HG03521 (cell line): ENCODE measurements around the gene C20orf144.
"Not testable (repeated sequence)": the region's sequence is repeated elsewhere in the genome, so short reads cannot be mapped to it uniquely, and the experiment has no call there.

ENCODE experiments used
- ATAC-seq: cut with Tn5 transposase; IDR thresholded peaks from one replicate; pipeline ENCODE4 v1.9.1; 2021; ENCODE audit warnings: mild to moderate bottlenecking, moderate library complexity; ENCODE audit not compliant: unreplicated experiment

Gene C20orf144

DNA sequence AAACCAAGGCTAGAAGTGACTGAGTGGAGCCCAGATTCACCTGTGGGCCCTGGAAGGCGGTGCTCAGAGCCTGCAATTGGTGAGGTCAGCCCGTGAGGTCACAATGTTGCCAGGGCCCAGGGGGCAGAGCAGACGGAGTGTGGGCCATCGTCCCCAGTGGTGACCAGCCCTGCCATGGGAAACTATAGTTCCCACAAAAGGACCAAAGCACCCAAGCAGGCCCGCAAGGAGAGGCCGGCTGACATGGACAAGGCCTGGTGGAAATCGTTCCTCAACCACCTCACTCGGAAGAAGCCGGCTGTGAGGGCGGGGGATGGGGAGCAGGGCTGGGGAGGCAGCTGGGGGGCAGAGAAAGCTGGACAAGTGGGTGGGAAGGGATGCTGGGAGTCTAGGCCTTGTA is at the start of gene C20orf144:
Gene C20orf144 (plus strand): TSS at position 156 of the 400 bp plus-strand sequence. CDS start 19 bp downstream, at position 175.
- no peak for ATAC-seq

DNA sequence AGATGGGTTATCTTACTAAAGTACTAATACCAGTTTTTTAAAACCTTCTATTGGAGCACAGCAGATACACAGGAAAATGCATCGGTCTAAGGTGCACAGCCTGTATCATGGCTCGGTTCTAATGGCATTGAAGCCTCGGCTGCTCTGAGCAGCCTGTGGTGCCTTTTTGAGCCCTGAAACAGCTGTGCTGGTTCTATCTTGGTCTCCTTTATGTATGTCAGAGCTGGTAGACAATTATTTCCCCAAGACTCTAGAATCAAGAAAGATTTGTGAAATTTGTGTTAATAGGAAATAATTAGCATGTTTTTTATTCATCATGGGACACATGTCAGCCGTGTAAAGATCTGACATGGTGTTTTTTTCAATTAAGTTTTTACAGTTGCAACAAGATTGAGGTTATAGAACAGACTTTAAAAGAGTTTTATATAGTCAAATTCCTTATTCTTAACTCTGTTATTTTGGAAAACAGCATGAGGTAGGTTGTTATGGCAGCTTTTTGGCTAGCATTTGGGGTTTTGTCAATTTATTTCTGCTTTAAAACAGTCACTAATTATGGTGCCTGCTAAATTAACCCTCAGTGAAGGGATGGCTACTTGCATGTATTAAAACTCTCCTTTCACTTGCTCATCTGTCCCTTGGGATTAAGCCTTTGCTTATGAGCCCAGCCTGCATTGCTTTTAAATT is 40.3 kb upstream of the C20orf144 start:
- no peak for ATAC-seq

DNA sequence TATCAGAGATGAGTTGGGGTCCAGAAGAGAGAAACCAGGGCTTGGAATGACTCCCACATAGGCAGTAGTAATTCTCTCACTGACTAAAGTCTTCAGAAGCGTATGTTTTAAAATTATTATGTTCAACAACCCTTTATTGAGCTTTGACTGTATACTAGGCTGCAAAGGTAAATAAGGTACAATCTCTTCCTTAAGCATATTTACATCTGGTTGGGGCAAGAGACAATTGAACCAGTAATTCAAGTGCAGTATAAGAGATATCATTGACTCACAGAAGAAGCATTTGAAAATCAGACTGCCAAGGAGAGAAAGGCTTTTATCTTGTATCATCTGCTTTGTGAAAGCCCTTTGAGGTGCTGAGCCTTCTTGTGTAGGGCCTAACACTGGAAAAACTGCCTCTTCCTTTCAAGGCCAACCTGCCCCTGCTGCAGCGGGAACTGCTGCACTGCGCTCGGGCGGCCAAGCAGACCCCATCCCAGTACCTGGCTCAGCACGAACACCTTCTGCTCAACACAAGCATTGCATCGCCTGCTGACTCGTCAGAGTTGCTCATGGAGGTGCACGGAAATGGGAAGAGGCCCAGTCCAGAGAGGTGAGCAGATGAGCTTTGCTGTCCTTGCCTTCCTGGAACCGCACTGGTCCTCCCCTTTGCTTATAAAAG is 39.3 kb upstream of the C20orf144 start:
- no peak for ATAC-seq

DNA sequence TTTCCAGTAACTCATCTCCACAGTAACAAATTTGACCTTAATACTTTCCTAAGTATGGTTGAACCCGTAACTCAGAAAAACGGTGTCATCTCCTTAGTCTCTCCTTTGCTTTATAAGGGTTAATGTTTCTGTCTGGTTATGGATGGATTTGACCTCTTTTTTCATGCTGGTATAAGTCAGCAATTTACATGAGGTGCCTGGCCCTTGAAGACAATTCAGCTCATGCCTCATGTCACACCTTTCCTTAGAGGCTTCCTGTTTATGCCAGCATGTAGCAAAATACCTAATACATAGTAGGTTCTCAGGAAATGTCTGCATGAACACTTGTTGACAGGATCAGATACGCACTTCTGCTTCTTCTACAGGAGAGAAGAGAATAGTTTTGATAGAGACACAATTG is 37.7 kb upstream of the C20orf144 start:
- no peak for ATAC-seq

DNA sequence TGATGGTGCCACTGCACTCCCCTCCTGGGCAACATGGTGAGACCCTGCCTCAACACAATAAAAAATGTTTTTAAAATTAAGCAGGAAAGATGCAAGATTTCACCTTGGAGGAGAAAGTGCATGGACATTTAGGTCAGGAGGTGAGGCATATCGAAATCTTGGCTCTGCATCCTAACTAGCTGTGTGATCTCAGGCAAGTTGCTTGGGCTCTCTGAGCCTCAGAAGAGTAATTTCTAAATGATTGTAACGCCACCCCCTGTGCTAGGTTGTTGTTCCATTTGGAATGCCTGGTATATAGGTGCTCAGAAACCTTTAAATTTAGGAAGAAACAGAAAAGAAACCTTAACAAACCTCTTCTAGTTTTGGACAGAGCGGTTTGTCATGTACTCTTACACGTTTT is 35.9 kb upstream of the C20orf144 start:
- no peak for ATAC-seq

DNA sequence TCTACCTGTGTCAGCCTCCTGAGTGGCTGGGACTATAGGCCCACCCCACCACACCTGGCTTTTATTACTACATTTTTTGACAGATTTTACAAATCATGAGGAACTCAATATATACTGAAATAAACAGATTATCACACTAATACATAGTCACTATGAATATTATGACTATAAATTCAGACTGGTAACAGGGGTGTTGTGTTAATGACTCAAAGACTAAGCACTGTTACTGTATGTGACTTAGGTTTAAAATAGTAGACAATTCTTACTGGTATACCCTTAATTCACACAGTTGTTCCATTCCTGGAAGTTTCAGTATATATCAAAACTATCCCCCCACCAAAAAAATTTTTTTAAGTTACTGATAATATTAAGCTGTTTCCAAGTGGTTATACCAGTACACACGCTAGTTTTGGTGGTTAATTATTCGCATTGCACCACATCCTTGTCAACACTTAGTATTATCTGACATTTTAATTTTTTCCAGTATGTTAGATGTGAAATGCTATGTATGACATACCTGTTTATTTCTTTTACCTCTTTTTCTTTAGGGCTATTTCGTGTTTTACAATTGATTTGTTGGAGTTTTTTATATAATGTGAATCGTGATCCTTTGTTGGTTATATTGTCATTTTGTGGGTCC is 34.4 kb upstream of the C20orf144 start:
- ATAC-seq: no peak

DNA sequence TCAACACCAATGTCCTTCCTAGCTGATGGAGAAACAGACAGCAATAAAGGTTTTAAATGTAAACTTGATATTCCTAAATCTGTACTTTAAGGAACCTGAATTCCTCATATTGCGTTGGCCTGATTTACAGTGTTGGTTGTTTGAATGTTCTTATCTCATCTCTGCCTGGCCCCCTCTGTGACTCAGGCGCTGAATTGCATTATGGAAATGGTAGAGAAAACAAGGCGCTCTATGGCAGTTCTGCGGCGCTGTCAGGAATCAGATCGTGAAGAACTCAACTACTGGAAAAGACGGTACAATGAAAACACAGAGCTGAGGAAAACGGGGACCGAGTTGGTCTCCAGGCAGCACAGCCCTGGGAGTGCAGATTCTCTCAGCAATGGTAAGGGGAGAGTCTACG is 32.6 kb upstream of the C20orf144 start:
- no peak for ATAC-seq

DNA sequence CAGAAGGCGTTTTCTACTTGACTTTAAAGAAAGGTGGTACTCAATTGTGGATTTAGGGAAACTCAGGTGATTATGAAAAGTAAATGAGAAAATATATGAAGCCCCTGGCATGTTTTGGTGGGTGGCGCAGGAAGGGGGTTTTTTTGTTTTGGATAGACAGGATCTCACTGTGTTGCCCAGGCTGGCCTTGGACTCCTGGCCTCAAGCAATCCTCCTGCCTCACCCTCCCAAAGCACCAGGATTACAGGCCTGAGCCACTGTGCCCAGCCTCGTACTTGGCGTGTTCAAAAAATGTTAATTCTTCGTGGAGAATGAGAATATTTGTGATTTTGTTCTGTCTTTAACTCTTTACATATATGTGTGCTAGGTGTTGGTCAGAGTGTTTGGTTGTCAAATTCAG is 32.1 kb upstream of the C20orf144 start:
- ATAC-seq: no peak

DNA sequence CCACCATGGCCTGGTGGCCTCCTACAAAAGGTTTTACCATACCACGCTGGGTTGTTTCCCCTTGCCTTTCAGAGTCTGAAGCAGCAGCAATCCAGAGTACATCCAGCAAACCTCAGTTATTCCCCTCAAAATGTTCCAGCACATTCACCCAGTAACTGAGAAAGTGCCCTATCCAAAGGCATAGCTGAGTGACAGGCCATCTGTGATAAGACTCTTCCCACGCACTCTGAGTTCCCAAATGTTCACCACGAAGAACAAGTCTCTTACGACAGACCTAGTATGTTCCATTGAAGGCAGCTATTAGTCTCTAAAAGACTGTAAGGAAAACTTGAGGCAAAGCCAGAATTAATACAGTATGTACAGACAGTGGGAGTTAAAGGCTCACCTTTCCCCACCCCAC is 31.6 kb upstream of the C20orf144 start:
- no peak for ATAC-seq

DNA sequence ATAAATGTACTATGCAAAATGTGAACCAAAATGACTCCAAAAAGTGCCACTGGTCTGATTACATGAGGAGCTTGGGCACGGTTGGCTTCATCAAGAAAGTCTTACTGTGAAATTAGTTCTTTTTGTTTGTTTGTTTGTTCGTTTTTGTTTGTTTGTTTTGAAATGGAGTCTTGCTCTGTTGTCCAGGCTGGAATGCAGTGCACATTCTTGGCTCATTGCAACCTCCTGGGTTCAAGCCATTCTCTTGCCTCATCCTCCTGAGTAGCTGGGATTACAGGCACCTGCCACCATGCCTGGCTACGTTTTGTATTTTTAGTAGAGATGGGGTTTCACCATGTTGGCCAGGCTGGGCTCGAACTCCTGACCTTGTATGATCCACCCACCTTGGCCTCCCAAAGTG is 30.2 kb upstream of the C20orf144 start:
- not testable (repeated sequence) for ATAC-seq

DNA sequence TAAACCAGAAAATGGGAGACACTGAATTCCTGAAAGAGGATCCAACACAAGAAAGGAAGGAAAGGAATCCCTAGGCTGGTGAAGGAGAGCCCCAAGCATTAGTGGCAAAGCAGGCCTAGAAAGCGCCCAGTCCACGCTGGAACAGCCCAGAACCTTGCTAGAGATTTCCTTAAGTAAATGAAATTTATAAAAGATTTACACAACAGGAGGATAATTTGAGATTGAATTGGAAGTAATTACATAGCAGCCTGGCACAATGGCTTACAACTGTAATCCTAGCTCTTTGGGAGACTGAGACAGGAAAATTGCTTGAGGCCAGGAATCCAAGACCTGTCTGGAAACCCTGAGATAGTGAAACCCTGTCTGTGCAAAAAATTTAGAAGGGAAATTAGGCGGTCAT is 26.8 kb upstream of the C20orf144 start:
- no peak for ATAC-seq

DNA sequence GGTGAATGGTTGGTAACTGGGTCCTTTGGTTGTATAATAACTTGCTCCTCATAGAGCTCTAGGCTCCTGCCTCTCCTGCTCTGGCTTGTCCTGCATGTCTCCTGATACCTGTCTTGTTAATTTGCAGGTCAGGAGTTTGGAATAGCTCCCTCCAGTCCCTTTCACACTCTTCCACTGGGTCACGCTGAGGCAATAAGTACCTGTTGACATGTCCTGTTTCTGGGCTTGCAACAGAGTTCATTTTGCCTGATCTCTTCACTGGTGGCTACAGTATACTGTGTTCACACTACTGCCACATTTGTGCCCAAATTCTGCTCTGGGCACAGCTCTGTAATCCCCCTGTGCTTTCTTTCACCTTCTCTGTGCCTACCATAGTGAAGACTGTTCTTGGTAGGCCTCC is 25.4 kb upstream of the C20orf144 start:
- ATAC-seq: no peak

DNA sequence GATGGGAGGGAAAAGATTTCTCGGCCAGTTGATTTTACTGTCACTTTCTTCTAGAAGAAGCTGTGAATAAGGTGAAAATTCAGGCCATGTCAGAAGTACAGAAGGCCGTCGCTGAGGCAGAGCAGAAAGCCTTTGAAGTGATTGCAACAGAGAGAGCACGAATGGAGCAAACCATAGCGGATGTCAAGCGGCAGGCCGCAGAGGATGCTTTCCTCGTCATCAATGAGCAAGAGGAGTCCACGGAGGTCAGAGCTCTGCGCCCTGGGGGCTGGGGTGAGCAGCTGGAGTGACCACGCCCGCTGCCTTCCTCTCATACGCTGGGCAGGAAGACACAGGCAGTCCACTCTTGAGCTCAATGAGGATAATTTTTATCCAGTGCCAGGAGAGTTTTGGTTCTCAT is 21.8 kb upstream of the C20orf144 start:
- ATAC-seq: no peak

DNA sequence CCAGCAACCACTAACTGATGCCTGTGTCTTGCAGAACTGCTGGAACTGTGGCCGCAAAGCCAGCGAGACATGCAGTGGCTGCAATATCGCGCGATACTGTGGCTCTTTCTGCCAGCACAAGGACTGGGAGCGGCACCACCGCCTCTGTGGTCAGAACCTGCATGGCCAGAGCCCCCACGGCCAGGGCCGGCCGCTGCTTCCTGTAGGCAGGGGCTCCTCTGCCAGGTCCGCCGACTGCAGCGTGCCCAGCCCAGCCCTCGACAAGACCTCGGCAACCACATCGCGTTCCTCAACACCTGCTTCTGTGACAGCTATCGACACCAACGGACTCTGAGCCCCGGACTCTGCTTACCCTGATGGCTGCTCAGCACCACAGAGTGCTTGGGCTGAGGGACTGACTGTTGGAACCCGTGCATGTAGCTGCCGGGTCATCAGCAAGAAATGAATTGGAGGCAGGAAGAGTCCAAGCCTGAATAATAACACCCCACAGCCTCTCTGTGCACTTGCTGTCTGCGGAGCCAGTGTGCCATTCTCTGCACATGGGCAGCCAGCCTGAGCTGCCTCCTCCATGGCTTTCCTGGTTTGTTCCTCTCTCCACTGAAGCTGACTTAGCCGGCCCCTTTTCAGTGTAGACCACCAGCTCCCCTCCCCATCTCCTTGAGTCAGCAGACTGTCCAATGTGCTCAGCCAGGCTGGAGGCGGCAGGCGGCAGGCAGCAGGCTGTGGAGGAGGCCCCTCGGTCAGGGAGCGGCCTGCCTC is 17.6 kb upstream of the C20orf144 start:
- no peak for ATAC-seq

DNA sequence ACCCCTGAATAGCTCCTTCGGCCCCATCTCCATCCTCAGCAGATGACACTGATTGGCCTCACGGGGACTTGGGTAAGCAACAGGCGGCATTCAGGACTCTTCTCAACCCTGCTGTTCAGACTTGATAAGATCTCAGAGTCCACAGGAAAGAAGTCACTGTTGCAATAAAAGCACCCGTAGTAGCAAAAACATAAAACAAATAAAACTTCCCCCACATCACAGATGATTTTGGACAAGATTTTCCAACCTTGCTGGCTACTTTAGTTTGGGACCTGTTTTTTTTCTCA is 17.1 kb upstream of the C20orf144 start:
- no peak for ATAC-seq

DNA sequence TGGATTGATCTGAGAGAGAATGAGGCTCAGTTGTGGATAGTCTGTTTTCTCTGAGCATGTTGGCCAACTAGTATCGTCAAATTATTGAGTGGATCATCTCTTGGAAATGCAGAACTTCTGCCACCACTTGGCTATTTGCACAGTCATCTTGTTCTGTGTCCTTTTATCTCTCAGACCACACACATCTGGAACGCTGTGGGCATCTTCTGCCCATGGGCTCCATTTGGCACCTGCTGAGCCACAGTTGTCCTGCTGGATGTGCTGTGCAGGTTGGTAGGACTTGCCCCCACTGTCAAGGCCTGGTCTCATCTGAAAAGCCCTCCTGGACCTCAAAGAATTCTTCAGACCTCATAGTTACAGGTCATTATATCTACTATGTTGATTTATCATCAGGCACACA is 16.7 kb upstream of the C20orf144 start:
- ATAC-seq: no peak

DNA sequence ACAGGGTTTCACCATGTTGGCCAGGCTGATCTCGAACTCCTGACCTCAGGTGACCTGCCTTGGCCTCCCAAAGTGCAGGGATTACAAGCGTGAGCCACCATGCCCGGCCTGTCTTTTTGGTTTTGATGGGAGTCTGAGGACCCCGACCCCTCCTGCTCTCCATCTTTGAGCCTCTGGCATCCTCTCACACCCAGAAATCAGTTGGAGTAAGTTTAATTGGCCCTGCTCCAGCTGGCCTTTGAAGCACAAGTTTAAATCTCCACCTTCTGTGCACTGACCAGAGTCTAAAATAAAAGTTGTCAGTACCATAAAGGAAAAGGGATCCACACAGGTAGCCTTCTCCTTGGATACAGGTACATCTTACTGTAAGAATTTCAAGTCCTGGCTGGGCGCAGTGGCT is 15.9 kb upstream of the C20orf144 start:
- ATAC-seq: no peak

DNA sequence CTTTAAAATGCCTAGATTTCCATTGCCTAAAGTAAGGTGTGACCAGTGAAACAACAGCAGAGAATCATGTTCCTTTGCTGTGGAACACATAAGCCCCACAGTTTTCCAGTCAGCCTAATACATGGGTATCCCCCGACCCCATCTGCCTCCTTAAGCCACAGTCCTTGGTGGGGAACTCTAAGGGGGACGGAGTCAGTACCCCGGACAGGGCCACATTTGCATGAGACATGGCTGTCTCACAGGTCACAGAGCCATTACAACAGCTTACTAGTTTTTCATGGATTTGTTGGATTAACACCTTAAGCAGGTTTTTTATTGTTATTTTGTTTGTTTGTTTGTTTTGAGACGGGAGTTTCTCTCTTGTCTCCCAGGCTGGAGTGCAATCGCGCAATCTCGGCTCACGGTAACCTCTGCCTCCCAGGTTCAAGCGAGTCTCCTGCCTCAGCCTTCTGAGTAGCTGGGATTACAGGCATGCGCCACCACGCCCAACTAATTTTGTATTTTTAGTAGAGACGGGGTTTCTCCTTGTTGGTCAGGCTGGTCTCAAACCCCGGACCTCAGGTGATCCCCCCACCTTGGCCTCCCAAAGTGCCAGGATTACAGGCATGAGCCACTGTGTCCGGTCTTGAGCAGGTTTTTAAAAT is 15.0 kb upstream of the C20orf144 start:
- not testable (repeated sequence) for ATAC-seq

DNA sequence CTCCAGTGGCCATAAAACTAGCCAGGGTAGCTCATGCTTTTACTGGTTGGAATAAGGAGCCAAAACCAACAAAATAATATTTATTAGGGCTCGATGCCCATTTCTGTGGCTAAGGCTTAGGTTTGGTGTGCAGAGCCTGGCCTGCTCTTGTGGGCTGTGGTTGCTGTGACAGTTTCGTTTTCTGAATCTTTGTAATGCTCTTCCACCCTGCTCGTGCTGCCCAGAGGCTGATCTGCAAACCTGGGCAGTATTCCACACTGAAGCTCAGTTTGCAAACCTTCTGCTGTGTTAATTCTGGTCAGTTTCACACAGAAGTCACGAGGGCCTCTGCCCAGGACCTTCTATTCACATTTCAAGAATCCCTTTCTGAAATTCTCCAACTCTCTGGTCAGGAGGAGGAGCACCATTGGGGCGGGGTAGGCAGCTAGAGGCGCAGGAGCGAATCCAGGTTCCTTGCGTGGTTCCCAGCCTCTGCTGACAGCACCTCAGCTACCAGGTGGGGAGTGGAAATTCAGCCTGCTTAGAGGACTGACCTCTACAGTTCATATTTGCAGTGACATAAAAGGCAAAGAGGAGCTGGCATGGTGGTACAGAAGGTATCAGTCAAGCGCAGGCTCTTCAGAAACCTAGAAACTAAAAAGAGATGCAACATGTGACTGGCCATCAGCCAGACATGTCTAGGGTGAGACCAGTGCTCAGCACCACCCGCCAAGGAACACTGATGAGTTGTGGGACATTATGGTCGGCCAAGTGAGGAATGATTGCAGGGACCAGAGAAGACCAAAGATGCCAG is 14.3 kb upstream of the C20orf144 start:
- ATAC-seq: no peak

DNA sequence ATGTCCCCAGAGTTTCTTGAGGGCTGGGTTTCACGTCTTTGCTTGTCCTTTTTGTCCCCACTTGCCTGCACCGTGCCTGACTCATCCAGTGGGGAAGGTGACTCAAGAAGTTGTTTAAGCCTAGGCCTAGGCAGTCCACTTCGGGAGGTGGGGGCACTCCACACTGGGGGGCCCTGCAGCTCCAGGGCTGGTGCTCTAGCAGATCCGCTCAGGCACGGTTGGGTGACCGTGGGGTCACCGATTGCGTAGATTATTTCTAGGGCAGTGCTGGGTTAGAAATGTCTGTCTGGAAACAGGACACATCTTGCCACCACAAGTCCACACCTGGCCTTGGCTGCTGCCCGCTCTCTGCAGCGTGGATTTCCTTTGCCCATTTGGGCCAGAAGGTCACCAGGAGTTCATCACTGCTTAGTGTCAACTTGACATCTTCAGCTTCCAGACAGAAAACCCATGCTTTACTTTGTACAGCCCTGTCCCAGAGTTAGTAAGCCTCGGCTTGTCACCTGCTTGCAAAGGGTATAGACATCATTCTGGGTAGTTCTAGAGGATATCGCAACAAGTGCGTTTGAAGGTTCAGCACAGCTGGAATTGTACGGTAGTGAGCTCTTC is 13.6 kb upstream of the C20orf144 start:
- ATAC-seq: no peak
